Stimulated activated CD8-positive, alpha-beta memory T cell treated with anti-CD3 and anti-CD28 coated beads, Interleukin-2, amount 100 ng/mL, for 48 hours (primary cell): ENCODE results near the gene OBSCN.

ENCODE experiments used
- DNase-seq, 2 donors: peaks; one replicate each; pipeline ENCODE4 v3.0.0-alpha.2; 2020; ENCODE audit warnings: low read depth in 2 of 2

Gene OBSCN

GRCh38 chr1:228289996-228290881 is 82.4 kb downstream of the OBSCN start:
- no peak for DNase-seq

GRCh38 chr1:228291906-228292608 is 84.2 kb downstream of the OBSCN start:
- DNase-seq: no peak

- no peak for DNase-seq
These were observed 84.7 kb downstream of the OBSCN start for GRCh38 chr1:228292609-228292911.

- DNase-seq: no peak
These were observed 85.5 kb downstream of the OBSCN start for GRCh38 chr1:228293393-228293792.

- DNase-seq: no peak
These were observed 86.1 kb downstream of the OBSCN start for GRCh38 chr1:228293816-228294500.

- DNase-seq: no peak
These were observed 86.9 kb downstream of the OBSCN start for GRCh38 chr1:228294717-228295116.

GRCh38 chr1:228295201-228295600 is 87.4 kb downstream of the OBSCN start:
- no peak for DNase-seq

- DNase-seq: no peak
These were observed 88.1 kb downstream of the OBSCN start for GRCh38 chr1:228295981-228296380.

- no peak for DNase-seq
These were observed 89.4 kb downstream of the OBSCN start for GRCh38 chr1:228297242-228297641.

GRCh38 chr1:228297822-228298221 is 90.0 kb downstream of the OBSCN start:
- no peak for DNase-seq

GRCh38 chr1:228298471-228298870 is 90.6 kb downstream of the OBSCN start:
- no peak for DNase-seq

- no peak for DNase-seq
These were observed 91.4 kb downstream of the OBSCN start for GRCh38 chr1:228299211-228299610.

GRCh38 chr1:228299901-228300300 is 92.1 kb downstream of the OBSCN start:
- no peak for DNase-seq

GRCh38 chr1:228302086-228302485 is 94.2 kb downstream of the OBSCN start:
- no peak for DNase-seq

- no peak for DNase-seq
These were observed 95.8 kb downstream of the OBSCN start for GRCh38 chr1:228303596-228303995.

GRCh38 chr1:228304225-228304624 is 96.4 kb downstream of the OBSCN start:
- no peak for DNase-seq

GRCh38 chr1:228304766-228305395 is 97.0 kb downstream of the OBSCN start:
- DNase-seq: no peak

- DNase-seq: no peak
These were observed 97.9 kb downstream of the OBSCN start for GRCh38 chr1:228305721-228306152.

GRCh38 chr1:228306275-228307217 is 98.7 kb downstream of the OBSCN start:
- no peak for DNase-seq

GRCh38 chr1:228307218-228308023 is 99.6 kb downstream of the OBSCN start:
- DNase-seq: no peak
